ENCODE measurements around the gene E4F1. TPM values are rescaled to one million over a fixed set of nuclear protein-coding genes. Genes with fewer than 3 reads are reported as not detected.

E4F1 gene
- total and polyA plus RNA-seq, 9 of the 15 experiments (the other 6 are each of a cell fraction or from before 2014, with no cell fraction given), result 0.48 to 94.9 (median 20.4) TPM

- TF ChIP-seq NCOR1 (IDR thresholded peaks at IDR 0.05), result peak; percentile 53
- TF ChIP-seq PML (IDR thresholded peaks at IDR 0.05; ENCODE audit: low read length), result peak; percentile 3; the same call in 1 of the 2 replicates
- no peak for TF ChIP-seq XRCC4 (IDR thresholded peaks at IDR 0.05; ENCODE audit: extremely low read depth, insufficient read depth, insufficient read length)
- peak; percentile 25; the same call in 1 of the 2 replicates for TF ChIP-seq EP400 (IDR thresholded peaks at IDR 0.05)
- 0 out of 2 replicates have a peak, but pooled peaks have one; percentile 21 for TF ChIP-seq MTA3 (IDR thresholded peaks at IDR 0.05; ENCODE audit: borderline replicate concordance)
- TF ChIP-seq, protein P1, sequence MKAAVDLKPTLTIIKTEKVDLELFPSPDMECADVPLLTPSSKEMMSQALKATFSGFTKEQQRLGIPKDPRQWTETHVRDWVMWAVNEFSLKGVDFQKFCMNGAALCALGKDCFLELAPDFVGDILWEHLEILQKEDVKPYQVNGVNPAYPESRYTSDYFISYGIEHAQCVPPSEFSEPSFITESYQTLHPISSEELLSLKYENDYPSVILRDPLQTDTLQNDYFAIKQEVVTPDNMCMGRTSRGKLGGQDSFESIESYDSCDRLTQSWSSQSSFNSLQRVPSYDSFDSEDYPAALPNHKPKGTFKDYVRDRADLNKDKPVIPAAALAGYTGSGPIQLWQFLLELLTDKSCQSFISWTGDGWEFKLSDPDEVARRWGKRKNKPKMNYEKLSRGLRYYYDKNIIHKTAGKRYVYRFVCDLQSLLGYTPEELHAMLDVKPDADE (conservative IDR thresholded peaks at IDR 0.05; ENCODE audit: control insufficient read depth, low read depth, low read length), result peak; percentile 20; the same call in 1 of the 2 replicates
- TF ChIP-seq HMG20A (CRISPR knock-in tag; conservative IDR thresholded peaks at IDR 0.05), result no peak
- TF ChIP-seq NRF1 (conservative IDR thresholded peaks at IDR 0.05 in 1 of 2, IDR thresholded peaks at IDR 0.05 in 1 of 2), result peak; percentile 23 to 35; a peak in 1 of 4 replicates
- TF ChIP-seq NR2C1 (IDR thresholded peaks at IDR 0.05), result 0 out of 2 replicates have a peak, but pooled peaks have one; percentile 21
- TF ChIP-seq NR2C1 (tag; IDR thresholded peaks at IDR 0.05), result peak; percentile 41; the same call in 1 of the 2 replicates
Observed at GRCh38 chr16:2210386-2211365, 12.7 kb upstream of the E4F1 start, which contains the start of gene BRICD5 (continued).

Measured in K562 (cell line).